ENCODE measurements around the gene RGL2. TPM values are rescaled to one million over a fixed set of nuclear protein-coding genes. Genes with fewer than 3 reads are reported as not detected.
"Not testable (repeated sequence)": the region's sequence is repeated elsewhere in the genome, so short reads cannot be mapped to it uniquely, and the experiment has no call there.

RGL2 gene
- total RNA-seq, 4 donors from 2014 or later: 79.7 to 95.3 (median 84.4) TPM

DNA sequence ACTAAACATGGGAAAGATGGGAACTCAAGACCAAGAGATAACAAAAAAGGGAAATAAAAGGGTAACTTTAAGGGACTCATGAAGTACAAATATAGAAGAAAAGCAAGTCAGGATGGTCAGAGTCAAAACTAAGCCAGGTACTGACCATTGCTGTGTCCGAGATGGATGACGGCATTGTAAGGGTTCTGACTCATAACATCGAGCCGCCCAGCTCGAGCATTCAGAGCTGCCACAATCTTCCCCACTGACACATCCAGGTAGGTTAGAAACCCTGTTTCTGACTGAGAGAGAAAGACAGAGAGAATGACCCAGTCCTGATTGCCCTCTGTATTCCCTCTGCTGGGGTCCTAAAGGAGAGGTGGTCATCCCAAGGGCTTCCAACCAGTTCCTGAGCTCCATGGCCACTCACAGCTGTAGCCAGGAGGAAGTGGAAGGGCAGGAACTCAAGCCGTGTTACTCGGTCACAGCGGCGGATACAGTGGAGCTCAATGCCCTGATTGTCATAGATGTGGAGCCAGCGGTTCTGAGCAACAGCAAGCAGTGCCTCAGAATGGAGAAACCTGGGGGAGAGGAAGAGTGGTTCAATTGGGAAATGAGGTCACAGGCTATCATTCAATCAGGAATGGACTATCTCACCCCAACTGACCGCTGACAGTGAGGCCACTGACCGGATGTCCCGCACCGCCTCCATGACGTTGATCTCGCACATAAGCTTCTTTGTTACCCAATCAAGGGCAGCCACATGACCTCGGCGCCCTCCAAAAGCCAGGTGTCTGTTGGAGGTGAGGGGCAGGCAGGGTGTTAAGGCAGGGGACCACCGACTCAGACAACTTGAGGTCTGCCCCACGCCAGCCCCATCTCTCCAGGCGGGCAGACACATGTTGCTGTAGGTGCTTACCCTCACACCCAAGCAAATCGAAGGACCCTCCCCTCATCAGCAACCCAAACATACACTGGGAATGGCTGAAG lies 11.5 kb downstream of the RGL2 start:
- intact Hi-C loops (cut with DNase I; ENCODE audit: low total_unique reads): no loop called here
- TF ChIP-seq POLR2A (IDR thresholded peaks at IDR 0.05): no peak
- TF ChIP-seq, protein P1, sequence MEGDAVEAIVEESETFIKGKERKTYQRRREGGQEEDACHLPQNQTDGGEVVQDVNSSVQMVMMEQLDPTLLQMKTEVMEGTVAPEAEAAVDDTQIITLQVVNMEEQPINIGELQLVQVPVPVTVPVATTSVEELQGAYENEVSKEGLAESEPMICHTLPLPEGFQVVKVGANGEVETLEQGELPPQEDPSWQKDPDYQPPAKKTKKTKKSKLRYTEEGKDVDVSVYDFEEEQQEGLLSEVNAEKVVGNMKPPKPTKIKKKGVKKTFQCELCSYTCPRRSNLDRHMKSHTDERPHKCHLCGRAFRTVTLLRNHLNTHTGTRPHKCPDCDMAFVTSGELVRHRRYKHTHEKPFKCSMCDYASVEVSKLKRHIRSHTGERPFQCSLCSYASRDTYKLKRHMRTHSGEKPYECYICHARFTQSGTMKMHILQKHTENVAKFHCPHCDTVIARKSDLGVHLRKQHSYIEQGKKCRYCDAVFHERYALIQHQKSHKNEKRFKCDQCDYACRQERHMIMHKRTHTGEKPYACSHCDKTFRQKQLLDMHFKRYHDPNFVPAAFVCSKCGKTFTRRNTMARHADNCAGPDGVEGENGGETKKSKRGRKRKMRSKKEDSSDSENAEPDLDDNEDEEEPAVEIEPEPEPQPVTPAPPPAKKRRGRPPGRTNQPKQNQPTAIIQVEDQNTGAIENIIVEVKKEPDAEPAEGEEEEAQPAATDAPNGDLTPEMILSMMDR (IDR thresholded peaks at IDR 0.05): no peak
- no peak for DNase-seq (ENCODE audit: low spot score in 2 of 2)
- H3K4me3 ChIP-seq (ENCODE audit: low read depth, poor library complexity, severe bottlenecking): no peak overlapping the region
- WGBS, 2 donors: 89% methylated on average over 18 to 22 of the region's 22 CpGs

DNA sequence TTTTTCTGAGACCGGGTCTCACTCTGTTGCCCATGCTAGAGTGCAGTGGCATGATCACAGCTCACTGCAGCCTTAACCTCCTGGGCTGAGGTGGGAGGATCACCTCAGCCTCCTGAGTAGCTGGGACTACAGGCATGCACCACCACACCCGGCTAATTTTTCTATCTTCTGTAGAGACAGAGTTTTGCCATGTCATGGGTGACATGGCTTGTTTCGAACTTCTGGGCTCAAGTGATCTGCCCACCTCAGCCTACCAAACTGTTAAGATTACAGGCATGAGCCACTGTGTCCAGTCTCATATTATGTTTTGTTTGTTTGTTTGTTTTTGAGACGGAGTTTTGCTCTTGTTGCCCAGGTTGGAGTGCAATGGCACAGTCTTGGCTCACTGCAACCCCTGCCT lies 13.5 kb downstream of the RGL2 start:
- intact Hi-C loops (cut with DNase I; ENCODE audit: low total_unique reads); H3K4me3 ChIP-seq (ENCODE audit: low read depth, poor library complexity, severe bottlenecking); DNase-seq (ENCODE audit: low spot score in 2 of 2): not testable (repeated sequence)
- 85 to 92% methylated on average over 4 of the region's 4 CpGs for WGBS, 2 donors

DNA sequence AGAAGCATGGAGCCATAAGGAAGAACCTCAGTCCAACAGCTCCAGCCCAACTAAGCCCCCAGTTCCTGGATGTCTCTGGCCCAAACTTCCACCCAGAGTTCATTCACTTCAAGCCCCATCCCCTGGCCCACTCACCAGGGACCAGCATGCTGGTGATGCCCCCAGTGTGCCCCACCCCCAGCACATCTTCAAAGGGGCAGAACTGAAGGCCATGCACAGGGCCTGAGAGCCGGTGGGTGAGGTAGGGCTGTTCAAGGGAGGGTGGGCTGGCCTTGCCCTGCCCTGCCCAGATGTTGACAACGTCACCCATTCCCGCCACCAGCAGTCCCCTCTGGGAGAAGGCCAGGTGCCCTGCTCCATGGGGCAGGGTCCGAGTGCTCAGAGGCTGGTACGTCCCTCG lies 18.2 kb downstream of the RGL2 start:
- no peak for TF ChIP-seq POLR2A (IDR thresholded peaks at IDR 0.05)
- TF ChIP-seq, protein P1 (IDR thresholded peaks at IDR 0.05): no peak
- intact Hi-C loops (cut with DNase I; ENCODE audit: low total_unique reads): no loop called here
- no peak for DNase-seq (ENCODE audit: low spot score in 2 of 2)
- 78 to 92% methylated on average over 4 to 6 of the region's 6 CpGs for WGBS, 2 donors
- no peak overlapping the region for H3K4me3 ChIP-seq (ENCODE audit: low read depth, poor library complexity, severe bottlenecking)

DNA sequence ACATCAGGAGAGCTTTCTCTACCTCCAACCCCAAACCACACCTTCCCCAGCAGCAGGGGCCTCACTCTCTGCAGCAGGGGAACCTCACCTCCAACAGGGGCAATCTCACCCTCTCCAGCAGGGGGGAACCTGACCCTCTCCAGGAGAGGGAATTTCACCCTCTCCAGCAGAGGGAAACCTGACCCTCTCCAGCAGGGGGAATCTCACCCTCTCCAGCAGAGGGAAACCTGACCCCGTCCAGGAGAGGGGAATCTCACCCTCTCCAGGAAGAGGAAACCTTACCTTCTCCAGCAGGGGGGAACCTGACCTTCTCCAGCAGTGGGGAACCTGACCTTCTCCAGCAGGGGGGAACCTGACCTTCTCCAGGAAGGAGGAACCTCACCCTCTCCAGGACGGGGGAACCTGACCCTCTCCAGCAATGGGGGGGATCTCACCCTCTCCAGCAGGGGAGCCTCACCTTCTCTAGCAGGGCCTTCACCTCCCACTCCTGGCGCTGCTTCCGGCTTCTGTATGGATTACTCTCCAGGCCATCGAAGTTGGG lies 18.7 kb downstream of the RGL2 start:
- TF ChIP-seq POLR2A (IDR thresholded peaks at IDR 0.05): no peak
- TF ChIP-seq, protein P1 (IDR thresholded peaks at IDR 0.05): no peak
- DNase-seq (ENCODE audit: low spot score in 2 of 2): no peak
- 52 to 61% methylated on average over 5 of the region's 5 CpGs for WGBS, 2 donors
- intact Hi-C loops (cut with DNase I; ENCODE audit: low total_unique reads): no loop called here
- no peak overlapping the region for H3K4me3 ChIP-seq (ENCODE audit: low read depth, poor library complexity, severe bottlenecking)

DNA sequence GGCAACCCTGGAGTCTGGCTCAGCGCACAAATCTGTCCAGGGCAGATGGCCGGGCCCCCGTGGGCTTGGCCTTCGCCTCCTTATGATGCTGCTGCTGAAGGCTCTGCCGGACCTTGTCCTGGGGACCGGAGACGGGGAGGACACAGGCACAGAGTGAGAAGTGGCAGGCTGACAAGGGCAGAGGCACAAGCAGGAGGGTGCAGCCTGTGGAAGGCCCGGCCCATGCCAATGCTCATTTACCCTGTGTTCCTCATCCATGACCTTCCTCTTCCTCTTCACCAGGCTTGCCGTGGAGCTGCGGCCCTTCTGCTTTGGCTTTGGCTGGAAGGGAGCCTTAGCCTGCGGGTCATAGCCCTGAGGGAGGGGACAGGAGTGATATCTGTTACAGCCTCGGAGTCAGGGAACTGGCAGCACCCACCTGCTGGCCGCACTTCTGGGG lies 19.5 kb downstream of the RGL2 start:
- intact Hi-C loops (cut with DNase I; ENCODE audit: low total_unique reads): no loop called here
- 75 to 77% methylated on average over 13 of the region's 13 CpGs for WGBS, 2 donors
- TF ChIP-seq, protein P1 (IDR thresholded peaks at IDR 0.05): no peak
- no peak for TF ChIP-seq POLR2A (IDR thresholded peaks at IDR 0.05)
- DNase-seq (ENCODE audit: low spot score in 2 of 2): no peak
- no peak overlapping the region for H3K4me3 ChIP-seq (ENCODE audit: low read depth, poor library complexity, severe bottlenecking)

DNA sequence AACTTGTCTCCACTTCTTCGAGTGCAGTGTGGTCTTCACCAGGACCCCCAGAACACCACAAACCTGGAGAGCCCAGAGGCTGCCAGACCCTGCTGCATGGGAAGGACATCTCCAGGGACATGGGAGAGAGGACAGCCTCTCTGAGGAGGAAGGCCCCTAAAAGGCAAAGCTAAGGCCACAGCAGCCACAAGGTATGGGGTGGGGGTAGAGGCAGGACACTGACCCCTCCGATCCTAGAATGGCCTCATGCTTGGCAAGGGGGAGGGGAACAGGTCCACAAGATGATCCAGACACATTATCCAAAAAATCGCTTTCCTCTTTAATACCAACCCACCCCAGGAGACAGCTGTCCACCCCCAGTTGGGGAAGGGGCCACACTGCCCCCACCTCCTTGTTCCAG lies 19.9 kb downstream of the RGL2 start:
- WGBS, 2 donors: 85 to 89% methylated on average over 3 of the region's 3 CpGs
- TF ChIP-seq, protein P1 (IDR thresholded peaks at IDR 0.05): no peak
- TF ChIP-seq POLR2A (IDR thresholded peaks at IDR 0.05): no peak
- H3K4me3 ChIP-seq (ENCODE audit: low read depth, poor library complexity, severe bottlenecking): no peak overlapping the region
- no peak for DNase-seq (ENCODE audit: low spot score in 2 of 2)
- intact Hi-C loops (cut with DNase I; ENCODE audit: low total_unique reads): no loop called here

Measured in lower leg skin (tissue), 4 donors.